HEK293 (cell line): ENCODE data around the gene SLC44A5.

Experiments
- CTCF ChIA-PET: fragments of 350-600 bp; formaldehyde crosslinking; extraction: SDS; loops from one replicate; lab custom pipeline; 2021; ENCODE audit warnings: antibody characterized with exemption; lab: Yijun Ruan, JAX
- POLR2A ChIA-PET: fragments of 300-600 bp; formaldehyde crosslinking; extraction: SDS; loops from one replicate; lab custom pipeline; 2020; ENCODE audit warnings: antibody characterized with exemption, inconsistent platforms; lab: Yijun Ruan, JAX
- H3K27ac ChIP-seq: fragments of 200-500 bp; sonication (Bioruptor generic); 2 replicates; pipeline ENCODE4 v1.5.1; 2014; ENCODE audit warnings: low read depth, low read length, control low read depth, inconsistent platforms; ENCODE audit errors: extremely low read depth
- H3K36me3 ChIP-seq, 2 experiments: fragments of 200-500 bp in 1 of 2; sonication (Bioruptor generic) in 1 of 2; 1 replicate in 1 of 2; 2 replicates in 1 of 2; pipeline ENCODE4 v1.5.1; 2014 to 2017; ENCODE audit warnings: inconsistent platforms in 2 of 2, low read length in 2 of 2; ENCODE audit not compliant: control insufficient read depth in 2 of 2, insufficient read depth in 1 of 2
- H3K4me1 ChIP-seq: fragments of 200-500 bp; sonication (Bioruptor generic); 2 replicates; pipeline ENCODE4 v1.5.1; 2014; ENCODE audit warnings: mild to moderate bottlenecking, low read length, inconsistent platforms; ENCODE audit not compliant: control insufficient read depth, insufficient read depth
- H3K4me3 ChIP-seq: 2 replicates; pipeline ENCODE4 v1.5.1; 2011; ENCODE audit warnings: low read depth, mild to moderate bottlenecking, control low read depth, low read length, moderate library complexity
- H3K9me3 ChIP-seq: fragments of 200-500 bp; sonication (Bioruptor generic); 2 replicates; pipeline ENCODE4 v1.5.1; 2014; ENCODE audit warnings: low read depth, low read length, inconsistent platforms; ENCODE audit not compliant: control insufficient read depth, insufficient read depth
- EGR2 ChIP-seq: fragments of 450-650 bp; formaldehyde crosslinking; IDR thresholded peaks from 2 replicates; pipeline ENCODE4 v1.5.1; 2016; ENCODE audit warnings: low read depth, missing biosample characterization, missing genetic modification characterization
- KLF1 ChIP-seq: fragments of 450-650 bp; formaldehyde crosslinking; IDR thresholded peaks from 2 replicates; pipeline ENCODE4 v1.5.1; 2016; ENCODE audit warnings: missing biosample characterization, missing genetic modification characterization
- PRDM1 ChIP-seq: fragments of 450-650 bp; formaldehyde crosslinking; IDR thresholded peaks from 2 replicates; pipeline ENCODE4; 2016; ENCODE audit warnings: missing biosample characterization, missing genetic modification characterization
- TCF7L2 ChIP-seq: IDR thresholded peaks from 2 replicates; pipeline ENCODE4 v1.6.1; 2011; ENCODE audit warnings: low read depth, mild to moderate bottlenecking, inconsistent platforms, low read length, moderate library complexity, borderline replicate concordance
- TRIM28 ChIP-seq: IDR thresholded peaks from 2 replicates; pipeline ENCODE4 v1.6.1; 2011; ENCODE audit warnings: low read length, control low read depth, borderline replicate concordance
- YY2 ChIP-seq: fragments of 450-650 bp; formaldehyde crosslinking; IDR thresholded peaks from 2 replicates; pipeline ENCODE4 v1.5.1; 2016; ENCODE audit warnings: missing biosample characterization, missing genetic modification characterization
- ZFHX2 ChIP-seq: fragments of 450-650 bp; formaldehyde crosslinking; conservative IDR thresholded peaks from 2 replicates; pipeline ENCODE4 v1.5.1; 2016; ENCODE audit warnings: missing biosample characterization, missing genetic modification characterization
- ZNF211 ChIP-seq: fragments of 450-650 bp; formaldehyde crosslinking; IDR thresholded peaks from 2 replicates; pipeline ENCODE4 v1.5.1; 2016; ENCODE audit warnings: low read depth, missing biosample characterization, missing genetic modification characterization
- ZNF24 ChIP-seq: fragments of 450-650 bp; formaldehyde crosslinking; IDR thresholded peaks from 2 replicates; pipeline ENCODE4 v1.5.1; 2016; ENCODE audit warnings: missing biosample characterization, missing genetic modification characterization
- ZNF266 ChIP-seq: fragments of 450-650 bp; formaldehyde crosslinking; IDR thresholded peaks from 2 replicates; pipeline ENCODE4 v1.5.1; 2016; ENCODE audit warnings: missing biosample characterization, missing genetic modification characterization, low read depth
- ZNF311 ChIP-seq: fragments of 450-650 bp; formaldehyde crosslinking; IDR thresholded peaks from 2 replicates; pipeline ENCODE4 v1.5.1; 2017; ENCODE audit warnings: missing biosample characterization, missing genetic modification characterization, borderline replicate concordance
- ZNF350 ChIP-seq: fragments of 450-650 bp; formaldehyde crosslinking; IDR thresholded peaks from 2 replicates; pipeline ENCODE4 v1.5.0; 2017; ENCODE audit warnings: missing biosample characterization, mild to moderate bottlenecking, missing genetic modification characterization
- ZNF366 ChIP-seq: fragments of 450-650 bp; formaldehyde crosslinking; conservative IDR thresholded peaks from 2 replicates; pipeline ENCODE4 v1.5.1; 2016; ENCODE audit warnings: missing biosample characterization, missing genetic modification characterization
- ZNF501 ChIP-seq: fragments of 450-650 bp; formaldehyde crosslinking; IDR thresholded peaks from 2 replicates; pipeline ENCODE4 v1.5.1; 2016; ENCODE audit warnings: missing biosample characterization, missing genetic modification characterization
- ZNF510 ChIP-seq: fragments of 450-650 bp; formaldehyde crosslinking; IDR thresholded peaks from 2 replicates; pipeline ENCODE4 v1.5.1; 2018; ENCODE audit warnings: mild to moderate bottlenecking, missing genetic modification characterization, missing biosample characterization; ENCODE audit not compliant: insufficient replicate concordance
- ZNF548 ChIP-seq: fragments of 450-650 bp; formaldehyde crosslinking; IDR thresholded peaks from 2 replicates; pipeline ENCODE4 v1.5.1; 2016; ENCODE audit warnings: missing biosample characterization, missing genetic modification characterization
- ZNF561 ChIP-seq: fragments of 450-650 bp; IDR thresholded peaks from 2 replicates; pipeline ENCODE4 v1.5.1; 2018; ENCODE audit warnings: missing biosample characterization, missing genetic modification characterization, borderline replicate concordance
- ZNF639 ChIP-seq: fragments of 450-650 bp; formaldehyde crosslinking; IDR thresholded peaks from 2 replicates; pipeline ENCODE4 v1.5.1; 2016; ENCODE audit warnings: missing biosample characterization, missing genetic modification characterization
- ZNF658 ChIP-seq: fragments of 450-650 bp; formaldehyde crosslinking; IDR thresholded peaks from 2 replicates; pipeline ENCODE4; 2016; ENCODE audit warnings: missing biosample characterization, missing genetic modification characterization
- ZNF670 ChIP-seq: fragments of 450-650 bp; formaldehyde crosslinking; IDR thresholded peaks from 2 replicates; pipeline ENCODE4 v1.5.1; 2016; ENCODE audit warnings: missing biosample characterization, missing genetic modification characterization, low read depth
- ZNF768 ChIP-seq: fragments of 450-650 bp; formaldehyde crosslinking; IDR thresholded peaks from 2 replicates; pipeline ENCODE4 v1.5.1; 2018; ENCODE audit warnings: missing biosample characterization, mild to moderate bottlenecking, missing genetic modification characterization
- ZSCAN16 ChIP-seq: fragments of 450-650 bp; formaldehyde crosslinking; IDR thresholded peaks from 2 replicates; pipeline ENCODE4 v1.5.1; 2016; ENCODE audit warnings: missing biosample characterization, missing genetic modification characterization
- ZSCAN4 ChIP-seq: fragments of 450-650 bp; formaldehyde crosslinking; IDR thresholded peaks from 2 replicates; pipeline ENCODE4 v1.5.1; 2017; ENCODE audit warnings: missing biosample characterization, missing genetic modification characterization
- ZSCAN5A ChIP-seq: fragments of 450-650 bp; formaldehyde crosslinking; IDR thresholded peaks from 2 replicates; pipeline ENCODE4 v1.5.1; 2016; ENCODE audit warnings: missing biosample characterization, missing genetic modification characterization
- TF ChIP-seq, protein P1 (sequence below): fragments of 450-650 bp; formaldehyde crosslinking; IDR thresholded peaks from 2 replicates; pipeline ENCODE4 v1.5.1; 2016; ENCODE audit warnings: missing biosample characterization, missing genetic modification characterization

SLC44A5 gene

DNA sequence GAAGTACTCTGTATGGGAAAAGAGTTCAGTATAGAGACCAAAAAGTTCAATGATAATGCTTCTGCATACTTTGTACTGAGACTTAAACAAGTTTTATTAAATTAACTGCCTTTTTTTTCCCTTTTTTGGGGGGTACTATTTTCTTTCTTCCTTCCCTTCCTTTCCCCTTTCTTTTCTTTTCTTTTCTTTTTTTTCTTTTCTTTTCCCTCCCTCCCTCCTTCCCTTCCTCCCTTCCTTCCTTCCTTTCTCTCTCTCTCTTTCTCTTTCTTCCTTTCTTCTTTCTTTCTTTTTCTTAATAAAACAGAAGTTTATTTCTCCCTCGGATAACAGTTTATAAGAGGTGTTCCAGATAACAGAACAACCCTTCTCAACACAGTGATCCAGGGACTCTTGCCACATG lies 399.3 kb downstream of the SLC44A5 start:
- no peak overlapping the region for H3K4me3 ChIP-seq
- H3K36me3 ChIP-seq = peaks cover 3 to 65% of the 10 kb centered on the region in 2 experiments; a peak in 2 of 3 replicates
- H3K9me3 ChIP-seq = no peaks in the 10 kb centered on the region
- H3K27ac ChIP-seq = no peak overlapping the region
- ChIA-PET CTCF (no interaction called here), POLR2A (no interaction called here)
- no peaks in the 10 kb centered on the region for H3K4me1 ChIP-seq
- TF ChIP-seq ZNF548 (tag by site-specific recombination) (no peak), PRDM1 (peak; percentile 73), ZNF658 (no peak), ZNF639 (tag by site-specific recombination) (no peak), ZNF366 (peak; percentile 66), ZNF350 (tag by site-specific recombination) (no peak), ZNF311 (no peak), ZNF501 (tag by site-specific recombination) (no peak), ZNF211 (tag by site-specific recombination) (no peak)
- TF ChIP-seq, protein P1, sequence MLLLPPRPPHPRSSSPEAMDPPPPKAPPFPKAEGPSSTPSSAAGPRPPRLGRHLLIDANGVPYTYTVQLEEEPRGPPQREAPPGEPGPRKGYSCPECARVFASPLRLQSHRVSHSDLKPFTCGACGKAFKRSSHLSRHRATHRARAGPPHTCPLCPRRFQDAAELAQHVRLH (tag by site-specific recombination) = no peak

DNA sequence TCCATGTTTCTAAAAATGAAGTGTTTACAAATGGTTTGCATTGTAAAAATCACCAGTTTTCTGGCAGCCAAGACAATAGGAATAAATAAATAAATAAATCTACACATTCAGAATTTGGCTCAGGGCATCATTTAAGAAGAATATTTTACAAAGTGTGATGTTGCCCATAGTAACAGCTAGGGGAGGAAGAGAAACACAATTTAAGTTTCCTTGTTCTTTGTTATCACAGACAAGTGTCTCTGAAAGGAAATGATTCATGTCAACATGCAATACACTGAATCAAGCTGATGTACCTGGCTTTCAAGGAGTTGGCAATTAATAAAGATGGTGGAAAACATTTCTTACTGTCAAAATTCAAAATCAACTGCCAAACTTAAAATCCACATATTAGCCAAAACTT lies 402.1 kb downstream of the SLC44A5 start:
- Histone ChIP-seq H3K4me3 (no peak overlapping the region), H3K9me3 (no peaks in the 10 kb centered on the region), H3K4me1 (no peaks in the 10 kb centered on the region), H3K27ac (no peak overlapping the region)
- CTCF ChIA-PET = interaction anchor here (0.9 to 1.1 kb wide), 2 partner anchors 437 to 440 kb away, joined by 3 read pairs; no protein-coding TSS in a partner anchor
- POLR2A ChIA-PET = no interaction called here
- TF ChIP-seq ZFHX2 (tag by site-specific recombination) = no peak
- no peak for TF ChIP-seq ZNF548 (tag by site-specific recombination)
- TF ChIP-seq ZSCAN16 (tag by site-specific recombination) = no peak
- TF ChIP-seq ZNF24 (tag by site-specific recombination) = no peak
- no peak for TF ChIP-seq ZNF561 (tag by site-specific recombination)
- no peak for TF ChIP-seq ZNF510 (tag by site-specific recombination)
- TF ChIP-seq ZNF768 = no peak
- TF ChIP-seq KLF1 (tag by site-specific recombination) = no peak
- no peak for TF ChIP-seq ZSCAN5A
- no peak for TF ChIP-seq ZNF670 (tag by site-specific recombination)
- TF ChIP-seq TCF7L2 = no peak
- TF ChIP-seq TRIM28 = no peak
- no peak for TF ChIP-seq YY2 (tag by site-specific recombination)
- TF ChIP-seq ZNF211 (tag by site-specific recombination) = no peak
- TF ChIP-seq ZSCAN4 (tag by site-specific recombination) = no peak
- TF ChIP-seq EGR2 (tag by site-specific recombination) = no peak
- no peak for TF ChIP-seq ZNF266
- TF ChIP-seq, all 188 proteins: peak for 0
- H3K36me3 ChIP-seq = peaks cover 1 to 51% of the 10 kb centered on the region in 2 experiments; a peak in 2 of 3 replicates
